ENCODE results near the gene RAB5IF.

GRCh38 chr20:36613974-36614373 is 8.4 kb downstream of the RAB5IF start:
- no peak for TF ChIP-seq CTCF (IDR thresholded peaks at IDR 0.05; ENCODE audit: borderline replicate concordance, extremely low read depth, low read length, poor library complexity, severe bottlenecking)
- no peak for TF ChIP-seq EZH2 (IDR thresholded peaks at IDR 0.05; ENCODE audit: borderline replicate concordance, low read depth, low read length, severe bottlenecking)
